ENCODE results near the gene DSG3. TPM values are rescaled to one million over a fixed set of nuclear protein-coding genes. Genes with fewer than 3 reads are reported as not detected.

The DSG3 gene
- total RNA-seq, 1 donor from 2014 or later: not detected

GRCh38 chr18:31401156-31402025, 46.1 kb upstream of the DSG3 start:
- no peak for TF ChIP-seq EZH2phosphoT487 (IDR thresholded peaks at IDR 0.05)
- TF ChIP-seq, protein P1, sequence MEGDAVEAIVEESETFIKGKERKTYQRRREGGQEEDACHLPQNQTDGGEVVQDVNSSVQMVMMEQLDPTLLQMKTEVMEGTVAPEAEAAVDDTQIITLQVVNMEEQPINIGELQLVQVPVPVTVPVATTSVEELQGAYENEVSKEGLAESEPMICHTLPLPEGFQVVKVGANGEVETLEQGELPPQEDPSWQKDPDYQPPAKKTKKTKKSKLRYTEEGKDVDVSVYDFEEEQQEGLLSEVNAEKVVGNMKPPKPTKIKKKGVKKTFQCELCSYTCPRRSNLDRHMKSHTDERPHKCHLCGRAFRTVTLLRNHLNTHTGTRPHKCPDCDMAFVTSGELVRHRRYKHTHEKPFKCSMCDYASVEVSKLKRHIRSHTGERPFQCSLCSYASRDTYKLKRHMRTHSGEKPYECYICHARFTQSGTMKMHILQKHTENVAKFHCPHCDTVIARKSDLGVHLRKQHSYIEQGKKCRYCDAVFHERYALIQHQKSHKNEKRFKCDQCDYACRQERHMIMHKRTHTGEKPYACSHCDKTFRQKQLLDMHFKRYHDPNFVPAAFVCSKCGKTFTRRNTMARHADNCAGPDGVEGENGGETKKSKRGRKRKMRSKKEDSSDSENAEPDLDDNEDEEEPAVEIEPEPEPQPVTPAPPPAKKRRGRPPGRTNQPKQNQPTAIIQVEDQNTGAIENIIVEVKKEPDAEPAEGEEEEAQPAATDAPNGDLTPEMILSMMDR (IDR thresholded peaks at IDR 0.05): no peak
- TF ChIP-seq EZH2 (IDR thresholded peaks at IDR 0.05): no peak
- no peak overlapping the region for H3K4me2 ChIP-seq
- no peaks in the 10 kb centered on the region for H3K4me1 ChIP-seq
- Mint-ChIP-seq H3K4me1 (no peaks in the 10 kb centered on the region), H3K27me3 (ENCODE audit: insufficient read depth, low read depth) (no peaks in the 10 kb centered on the region), H3K4me3 (no peak overlapping the region), H3K27ac (no peak overlapping the region), H3K36me3 (no peaks in the 10 kb centered on the region), H3K9me3 (no peaks in the 10 kb centered on the region)
- no peak overlapping the region for H3K9ac ChIP-seq
- no peaks in the 10 kb centered on the region for H3K79me2 ChIP-seq (ENCODE audit: low read depth)
- no peaks in the 10 kb centered on the region for H3K27me3 ChIP-seq
- H3K9me3 ChIP-seq (ENCODE audit: low read depth): no peaks in the 10 kb centered on the region
- no peak overlapping the region for H3K27ac ChIP-seq
- no peak for DNase-seq (ENCODE audit: low spot score)
- no peak overlapping the region for H3K4me3 ChIP-seq
- no peaks in the 10 kb centered on the region for H3F3A ChIP-seq (ENCODE audit: low read depth)
- no peaks in the 10 kb centered on the region for H4K20me1 ChIP-seq (ENCODE audit: low read depth)
- no peak overlapping the region for H2AFZ ChIP-seq (replicated peaks)
- H3K36me3 ChIP-seq: no peaks in the 10 kb centered on the region

DNA sequence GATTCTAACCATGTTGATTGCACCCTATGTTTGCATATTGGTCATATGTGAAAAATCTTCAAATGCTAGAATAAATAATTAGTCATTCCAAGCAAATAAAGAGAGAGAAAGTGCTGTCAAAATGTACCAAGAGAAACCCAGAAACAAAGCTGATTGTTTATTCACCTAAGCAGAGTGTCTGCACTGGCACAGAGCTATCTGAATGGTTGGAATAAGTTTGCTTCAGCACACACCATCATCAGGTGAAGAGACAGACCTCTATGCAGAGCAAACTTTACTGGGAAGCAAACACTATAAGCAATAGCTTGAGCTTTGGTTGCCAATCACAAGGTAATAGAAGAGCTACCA, 45.5 kb upstream of the DSG3 start:
- no peak for DNase-seq (ENCODE audit: low spot score)
- Mint-ChIP-seq H3K27ac (no peak overlapping the region), H3K36me3 (no peaks in the 10 kb centered on the region), H3K27me3 (ENCODE audit: insufficient read depth, low read depth) (no peaks in the 10 kb centered on the region), H3K4me1 (no peaks in the 10 kb centered on the region), H3K9me3 (no peaks in the 10 kb centered on the region), H3K4me3 (no peak overlapping the region)
- Histone ChIP-seq H3F3A (ENCODE audit: low read depth) (no peaks in the 10 kb centered on the region), H4K20me1 (ENCODE audit: low read depth) (no peaks in the 10 kb centered on the region), H3K79me2 (ENCODE audit: low read depth) (no peaks in the 10 kb centered on the region), H3K4me3 (no peak overlapping the region), H3K36me3 (no peaks in the 10 kb centered on the region), H3K9ac (no peak overlapping the region), H3K27me3 (no peaks in the 10 kb centered on the region), H3K27ac (no peak overlapping the region), H2AFZ (replicated peaks) (no peak overlapping the region), H3K4me1 (no peaks in the 10 kb centered on the region), H3K9me3 (ENCODE audit: low read depth) (no peaks in the 10 kb centered on the region), H3K4me2 (no peak overlapping the region)
- no peak for TF ChIP-seq EZH2 (IDR thresholded peaks at IDR 0.05)
- TF ChIP-seq, protein P1 (IDR thresholded peaks at IDR 0.05): no peak
- TF ChIP-seq EZH2phosphoT487 (IDR thresholded peaks at IDR 0.05): no peak

GRCh38 chr18:31403409-31403808, 44.1 kb upstream of the DSG3 start:
- no peaks in the 10 kb centered on the region for H4K20me1 ChIP-seq (ENCODE audit: low read depth)
- Mint-ChIP-seq H3K36me3 (no peaks in the 10 kb centered on the region), H3K27ac (no peak overlapping the region), H3K4me3 (no peak overlapping the region), H3K27me3 (ENCODE audit: insufficient read depth, low read depth) (no peaks in the 10 kb centered on the region), H3K9me3 (no peaks in the 10 kb centered on the region), H3K4me1 (no peaks in the 10 kb centered on the region)
- no peaks in the 10 kb centered on the region for H3K9me3 ChIP-seq (ENCODE audit: low read depth)
- H3K36me3 ChIP-seq: no peaks in the 10 kb centered on the region
- H2AFZ ChIP-seq (replicated peaks): no peak overlapping the region
- H3K4me3 ChIP-seq: no peak overlapping the region
- H3K4me2 ChIP-seq: no peak overlapping the region
- no peaks in the 10 kb centered on the region for H3K4me1 ChIP-seq
- no peak overlapping the region for H3K9ac ChIP-seq
- TF ChIP-seq, protein P1 (IDR thresholded peaks at IDR 0.05): no peak
- TF ChIP-seq EZH2phosphoT487 (IDR thresholded peaks at IDR 0.05): no peak
- TF ChIP-seq EZH2 (IDR thresholded peaks at IDR 0.05): no peak
- DNase-seq (ENCODE audit: low spot score): no peak
- H3F3A ChIP-seq (ENCODE audit: low read depth): no peaks in the 10 kb centered on the region
- no peaks in the 10 kb centered on the region for H3K79me2 ChIP-seq (ENCODE audit: low read depth)
- no peak overlapping the region for H3K27ac ChIP-seq
- no peaks in the 10 kb centered on the region for H3K27me3 ChIP-seq

All from neural progenitor cell (in vitro differentiated cells).